ENCODE data around the gene TLN1.

GRCh38 chr9:35738186-35738585 lies 6.2 kb upstream of the TLN1 start:
- no peak for TF ChIP-seq CTCF (IDR thresholded peaks at IDR 0.05)
- TF ChIP-seq, protein P1, sequence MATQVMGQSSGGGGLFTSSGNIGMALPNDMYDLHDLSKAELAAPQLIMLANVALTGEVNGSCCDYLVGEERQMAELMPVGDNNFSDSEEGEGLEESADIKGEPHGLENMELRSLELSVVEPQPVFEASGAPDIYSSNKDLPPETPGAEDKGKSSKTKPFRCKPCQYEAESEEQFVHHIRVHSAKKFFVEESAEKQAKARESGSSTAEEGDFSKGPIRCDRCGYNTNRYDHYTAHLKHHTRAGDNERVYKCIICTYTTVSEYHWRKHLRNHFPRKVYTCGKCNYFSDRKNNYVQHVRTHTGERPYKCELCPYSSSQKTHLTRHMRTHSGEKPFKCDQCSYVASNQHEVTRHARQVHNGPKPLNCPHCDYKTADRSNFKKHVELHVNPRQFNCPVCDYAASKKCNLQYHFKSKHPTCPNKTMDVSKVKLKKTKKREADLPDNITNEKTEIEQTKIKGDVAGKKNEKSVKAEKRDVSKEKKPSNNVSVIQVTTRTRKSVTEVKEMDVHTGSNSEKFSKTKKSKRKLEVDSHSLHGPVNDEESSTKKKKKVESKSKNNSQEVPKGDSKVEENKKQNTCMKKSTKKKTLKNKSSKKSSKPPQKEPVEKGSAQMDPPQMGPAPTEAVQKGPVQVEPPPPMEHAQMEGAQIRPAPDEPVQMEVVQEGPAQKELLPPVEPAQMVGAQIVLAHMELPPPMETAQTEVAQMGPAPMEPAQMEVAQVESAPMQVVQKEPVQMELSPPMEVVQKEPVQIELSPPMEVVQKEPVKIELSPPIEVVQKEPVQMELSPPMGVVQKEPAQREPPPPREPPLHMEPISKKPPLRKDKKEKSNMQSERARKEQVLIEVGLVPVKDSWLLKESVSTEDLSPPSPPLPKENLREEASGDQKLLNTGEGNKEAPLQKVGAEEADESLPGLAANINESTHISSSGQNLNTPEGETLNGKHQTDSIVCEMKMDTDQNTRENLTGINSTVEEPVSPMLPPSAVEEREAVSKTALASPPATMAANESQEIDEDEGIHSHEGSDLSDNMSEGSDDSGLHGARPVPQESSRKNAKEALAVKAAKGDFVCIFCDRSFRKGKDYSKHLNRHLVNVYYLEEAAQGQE (IDR thresholded peaks at IDR 0.05; ENCODE audit: insufficient read depth in 1 of 2, low read depth in 2 of 2, low read length in 1 of 2): no peak
- TF ChIP-seq POLR2AphosphoS5 (IDR thresholded peaks at IDR 0.05; ENCODE audit: low read depth, low read length): 0 out of 2 replicates have a peak, but pooled peaks have one; percentile 11
- TF ChIP-seq TCF7L2 (IDR thresholded peaks at IDR 0.05; ENCODE audit: low read depth, low read length): no peak

Data from Panc1 (cell line).